Glomerular visceral epithelial cell (primary cell): ENCODE measurements around the gene CTSA.

ENCODE experiments used
- DNase-seq: peaks from one replicate; pipeline ENCODE4 v3.0.0-alpha.2; 2016; ENCODE audit errors: extremely low spot score

Gene CTSA

DNA sequence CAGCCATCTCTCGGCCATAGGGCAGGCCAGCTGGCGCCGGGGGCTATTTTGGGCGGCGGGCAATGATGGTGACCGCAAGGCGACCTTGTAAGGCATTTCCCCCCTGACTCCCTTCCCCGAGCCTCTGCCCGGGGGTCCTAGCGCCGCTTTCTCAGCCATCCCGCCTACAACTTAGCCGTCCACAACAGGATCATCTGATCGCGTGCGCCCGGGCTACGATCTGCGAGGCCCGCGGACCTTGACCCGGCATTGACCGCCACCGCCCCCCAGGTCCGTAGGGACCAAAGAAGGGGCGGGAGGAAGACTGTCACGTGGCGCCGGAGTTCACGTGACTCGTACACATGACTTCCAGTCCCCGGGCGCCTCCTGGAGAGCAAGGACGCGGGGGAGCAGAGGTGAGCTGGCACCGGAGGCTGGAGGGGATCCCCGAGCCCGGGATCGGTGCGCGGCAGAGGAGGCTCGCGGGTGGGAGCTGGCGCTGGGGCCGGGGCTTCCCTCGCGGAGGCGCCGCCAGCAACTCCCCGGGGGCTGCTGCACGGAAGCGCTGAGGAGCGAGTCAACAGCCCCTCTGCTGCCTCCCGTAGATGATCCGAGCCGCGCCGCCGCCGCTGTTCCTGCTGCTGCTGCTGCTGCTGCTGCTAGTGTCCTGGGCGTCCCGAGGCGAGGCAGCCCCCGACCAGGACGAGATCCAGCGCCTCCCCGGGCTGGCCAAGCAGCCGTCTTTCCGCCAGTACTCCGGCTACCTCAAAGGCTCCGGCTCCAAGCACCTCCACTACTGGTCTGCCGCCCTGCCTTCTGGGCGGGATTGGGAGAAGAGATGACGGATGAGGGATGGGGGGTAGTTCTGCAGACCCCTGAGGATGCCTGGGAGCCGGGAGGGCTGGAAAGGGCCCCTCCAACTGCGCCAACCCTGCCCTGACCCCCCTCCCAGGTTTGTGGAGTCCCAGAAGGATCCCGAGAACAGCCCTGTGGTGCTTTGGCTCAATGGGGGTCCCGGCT, at the start of gene CTSA, which contains the start of gene NEURL2:
Gene CTSA (plus strand): TSS at position 351 of the 999 bp plus-strand sequence. CDS start 234 bp downstream, at position 585.
Gene NEURL2 (minus strand): TSS at position 224 of the 999 bp plus-strand sequence. CDS start 217 bp downstream, at position 7.
- DNase-seq = peak; percentile 92

DNA sequence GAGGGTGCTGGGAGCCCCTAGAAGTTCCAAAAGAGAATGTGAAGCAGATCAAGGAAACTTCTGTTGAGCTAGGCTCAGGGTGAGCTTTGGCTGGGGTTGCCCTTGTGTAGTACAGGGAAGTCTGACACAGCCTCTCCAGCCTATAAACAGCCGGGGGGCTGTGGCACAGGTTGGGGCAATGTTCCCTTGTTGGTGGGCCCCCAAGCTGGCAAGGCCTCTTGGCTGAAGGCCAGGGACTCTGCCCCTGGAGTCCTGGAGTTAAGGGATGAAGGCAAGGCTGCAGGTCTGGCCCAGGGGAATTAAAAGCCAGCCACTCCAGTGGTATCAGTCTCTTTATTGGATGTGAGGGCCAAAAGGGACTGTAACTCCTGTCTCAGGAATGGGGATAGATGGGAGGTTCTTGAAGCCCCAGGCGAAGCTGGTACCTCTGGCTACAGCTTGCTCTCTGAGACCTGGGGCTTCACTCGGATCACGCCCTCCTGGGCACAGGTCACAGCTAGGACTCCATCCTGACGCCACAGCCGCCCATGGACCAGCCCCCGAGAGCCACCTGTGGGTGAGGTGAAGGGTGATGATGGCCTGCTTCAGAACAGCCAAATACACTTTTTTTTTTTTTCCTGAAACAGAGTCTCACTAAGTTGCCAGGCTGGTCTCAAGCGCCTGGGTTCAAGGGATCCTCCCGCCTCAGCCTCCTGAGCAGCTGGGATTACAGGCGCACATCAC, 49.6 kb upstream of the CTSA start:
- no peak for DNase-seq

DNA sequence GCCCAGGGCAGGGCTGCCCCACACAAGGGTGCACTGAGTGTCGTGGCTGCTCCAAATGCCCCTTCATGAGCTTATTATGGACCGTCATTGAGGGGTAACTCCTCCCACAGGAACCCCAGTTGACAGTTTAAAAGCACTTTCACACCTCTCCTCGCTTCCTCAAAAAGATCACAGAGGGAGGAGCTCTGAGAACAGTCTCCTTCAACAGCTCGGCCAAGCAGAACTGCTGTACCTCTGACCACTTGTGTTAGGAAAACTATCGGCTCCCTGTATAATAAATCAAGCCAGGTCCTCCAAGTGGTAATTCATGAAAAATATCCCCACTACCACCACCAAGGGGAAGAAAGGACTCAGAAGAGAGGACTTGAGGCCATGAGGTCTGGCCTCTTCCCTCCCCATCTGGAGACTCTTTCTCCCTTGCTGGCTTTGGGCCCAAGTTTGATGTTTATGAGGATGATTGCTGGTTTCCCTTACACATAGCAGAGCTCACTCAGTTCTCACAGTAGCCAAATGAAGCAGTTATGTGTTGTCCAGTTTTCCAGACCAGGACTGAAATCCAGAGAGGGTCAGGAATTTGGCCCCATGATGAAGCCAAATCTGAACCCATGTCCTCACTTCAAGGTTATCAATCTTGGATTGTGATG, 48.8 kb upstream of the CTSA start:
- DNase-seq = no peak

DNA sequence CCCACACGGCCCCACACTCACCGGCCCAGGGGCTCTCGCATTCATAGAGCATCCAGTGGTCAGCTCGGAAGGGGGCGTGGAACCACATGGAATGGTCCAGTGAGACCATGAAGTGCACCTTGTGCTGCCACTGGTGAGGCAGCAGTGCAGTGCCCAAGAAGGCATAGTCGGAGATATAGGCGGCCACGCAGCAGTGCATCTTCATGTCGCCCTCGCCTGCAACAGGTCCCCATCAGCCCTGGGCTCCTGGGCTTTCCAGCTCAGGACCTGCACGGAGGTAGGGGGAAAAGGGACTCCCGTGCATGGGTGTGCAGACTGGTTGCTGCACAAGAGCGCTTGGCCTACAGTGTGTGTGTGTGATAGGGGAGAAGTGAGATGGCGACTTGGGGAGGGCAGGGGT, 47.6 kb upstream of the CTSA start:
- no peak for DNase-seq

DNA sequence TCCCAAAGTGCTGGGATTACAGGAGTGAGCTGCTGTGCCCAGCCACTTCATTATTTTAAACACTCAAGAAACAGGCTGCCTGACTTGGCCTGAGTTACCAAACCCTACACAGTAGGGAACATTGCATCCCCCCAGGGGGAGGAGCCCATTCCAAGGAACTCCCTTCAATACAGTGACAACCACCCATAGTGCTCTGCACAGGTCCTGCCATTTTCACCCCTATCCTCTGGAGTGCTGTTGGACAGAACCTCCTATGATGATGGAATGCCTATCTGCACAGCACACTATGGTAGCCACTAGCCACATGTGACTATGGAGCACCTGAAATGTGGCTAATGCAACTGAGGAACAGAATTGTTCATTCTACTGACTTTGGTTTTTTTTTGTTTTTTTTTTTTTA, 45.7 kb upstream of the CTSA start:
- DNase-seq = no peak

DNA sequence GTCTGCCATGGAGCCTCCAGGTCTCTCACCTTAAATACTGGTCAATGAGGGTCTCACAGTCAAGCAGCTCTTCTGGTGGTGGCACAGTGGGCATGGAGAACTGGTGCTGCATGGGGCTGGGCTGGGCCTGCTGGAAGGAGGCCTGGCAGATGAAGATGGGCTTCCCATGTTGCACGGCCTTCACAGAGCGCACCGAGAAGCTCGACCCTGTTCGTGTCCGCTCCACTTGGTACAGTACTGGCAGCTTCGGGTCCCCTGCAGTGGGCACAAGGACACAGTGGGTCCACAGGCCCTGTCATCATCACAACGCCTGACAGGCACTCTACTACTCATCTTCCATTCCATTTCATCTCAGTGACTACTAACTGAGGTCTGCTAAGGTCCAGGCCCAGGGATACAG, 42.7 kb upstream of the CTSA start:
- DNase-seq = no peak

DNA sequence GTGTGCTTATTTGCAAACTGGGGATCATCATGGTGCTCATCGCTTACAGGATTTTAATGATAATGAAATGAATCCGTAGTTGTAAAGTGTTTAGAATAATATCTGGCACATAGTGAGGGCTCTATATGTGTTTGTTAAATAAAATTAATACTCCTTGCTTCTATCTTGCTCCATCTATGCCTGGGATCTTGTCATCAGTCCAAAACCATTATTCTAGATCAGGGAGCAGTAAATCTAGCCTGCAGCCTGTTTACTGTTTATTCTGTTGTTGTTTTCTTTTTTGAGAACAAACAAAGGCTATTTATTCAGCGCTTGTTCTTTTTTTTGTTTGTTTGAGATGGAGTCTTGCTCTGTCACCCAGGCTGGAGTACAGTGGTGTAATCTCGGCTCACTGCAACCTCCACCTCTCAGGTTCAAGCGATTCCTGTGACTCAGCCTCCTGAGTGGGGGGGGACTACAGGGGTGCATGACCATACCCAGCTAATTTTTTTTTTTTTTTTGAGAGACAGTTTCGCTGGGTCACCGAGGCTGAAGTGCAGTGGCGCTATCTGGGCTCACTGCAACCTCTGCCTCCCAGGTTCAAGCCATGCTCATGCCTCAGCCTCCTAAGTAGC, 42.1 kb upstream of the CTSA start:
- no peak for DNase-seq

DNA sequence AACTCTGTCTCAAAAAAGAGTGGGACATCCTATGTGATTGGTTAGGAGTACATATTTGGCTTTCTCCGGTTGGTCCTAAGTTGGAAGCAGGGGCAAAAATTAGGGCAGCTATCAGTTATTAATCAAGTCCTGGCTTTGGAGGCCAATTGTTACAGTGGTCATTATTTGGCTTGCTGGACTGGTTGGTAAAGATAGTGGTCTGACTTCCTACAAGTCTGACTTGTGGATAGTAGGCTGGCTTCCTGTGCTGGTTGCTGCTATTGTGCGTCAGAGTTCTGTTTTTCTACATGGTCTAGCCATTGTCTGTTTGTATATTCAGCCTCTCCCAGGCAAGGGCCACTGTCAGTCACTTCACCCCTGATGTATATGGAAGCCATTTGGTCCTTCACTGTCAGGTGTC, 40.9 kb upstream of the CTSA start:
- DNase-seq = no peak

DNA sequence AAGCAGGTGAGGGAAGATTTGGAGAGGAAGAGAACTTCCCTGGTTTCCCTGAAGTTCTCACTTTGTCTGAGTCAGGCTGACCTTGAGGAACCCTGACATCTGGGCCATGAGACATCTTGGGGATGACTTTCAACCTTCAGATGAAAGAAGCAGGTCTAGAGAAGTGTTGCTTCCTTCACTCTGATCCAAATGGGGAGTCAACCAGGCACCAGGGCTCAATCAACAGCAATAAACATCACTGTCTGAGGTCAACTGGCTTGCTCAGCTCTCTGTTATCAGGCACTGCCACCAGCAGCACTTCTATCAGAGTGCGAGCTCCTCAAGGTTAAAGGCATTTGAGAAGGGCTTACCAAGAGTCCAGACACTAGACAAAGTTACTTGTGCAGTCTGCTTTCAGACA, 40.2 kb upstream of the CTSA start:
- no peak for DNase-seq

DNA sequence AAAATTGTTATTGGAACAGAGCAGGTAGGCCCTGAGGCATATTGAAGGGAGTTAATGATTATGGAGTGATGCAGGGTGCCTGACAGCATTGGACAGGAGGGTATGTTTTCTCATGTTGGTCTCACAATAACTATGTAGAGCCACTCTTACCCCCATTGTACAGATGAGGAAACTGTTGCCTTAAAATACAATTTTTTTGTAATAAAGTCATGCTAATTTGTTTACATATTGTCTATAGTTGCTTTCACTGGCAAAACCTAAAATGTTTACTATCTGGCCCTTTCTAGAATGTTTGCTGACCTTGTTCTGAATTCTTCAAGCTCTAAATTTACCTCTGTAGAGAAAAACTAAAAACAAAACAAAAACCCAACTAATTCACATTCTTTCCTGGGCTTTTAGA, 39.6 kb upstream of the CTSA start:
- DNase-seq = no peak

DNA sequence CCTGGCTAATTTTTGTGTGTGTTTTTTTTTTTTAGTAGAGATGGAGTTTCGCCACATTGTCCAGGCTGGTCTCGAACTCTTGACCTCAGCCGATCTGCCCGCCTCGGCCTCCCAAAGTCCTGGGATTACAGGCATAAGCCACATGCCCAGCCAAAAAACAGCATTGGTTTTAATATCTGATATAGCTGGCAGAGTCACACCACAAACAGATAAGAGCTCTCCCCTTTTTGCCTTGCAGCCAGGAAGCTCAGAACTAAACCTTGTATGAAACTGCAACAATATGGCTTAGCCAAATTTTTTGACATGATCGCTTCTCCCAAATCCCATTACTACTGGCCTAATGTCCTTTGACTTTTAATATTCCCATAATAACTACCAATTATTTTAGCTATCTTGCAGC, 38.8 kb upstream of the CTSA start:
- DNase-seq = no peak

DNA sequence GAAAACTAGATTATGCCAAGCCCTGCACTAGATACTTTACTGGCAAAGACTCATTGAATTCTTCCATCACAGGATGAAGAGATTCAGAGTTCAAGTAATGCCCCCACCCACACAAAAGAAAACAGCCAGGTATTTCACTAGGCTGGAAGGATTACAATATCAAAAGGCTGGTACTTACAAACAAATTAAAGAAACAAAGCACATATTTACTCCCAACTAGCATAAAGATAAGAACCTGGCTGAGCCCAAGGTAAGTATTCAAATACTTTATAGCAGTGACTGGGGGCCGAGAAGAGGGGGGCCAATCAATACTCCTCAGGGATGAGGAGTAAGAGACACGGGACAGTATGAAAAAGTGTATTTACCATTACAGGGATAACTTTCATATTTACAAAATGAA, 37.7 kb upstream of the CTSA start:
- no peak for DNase-seq

DNA sequence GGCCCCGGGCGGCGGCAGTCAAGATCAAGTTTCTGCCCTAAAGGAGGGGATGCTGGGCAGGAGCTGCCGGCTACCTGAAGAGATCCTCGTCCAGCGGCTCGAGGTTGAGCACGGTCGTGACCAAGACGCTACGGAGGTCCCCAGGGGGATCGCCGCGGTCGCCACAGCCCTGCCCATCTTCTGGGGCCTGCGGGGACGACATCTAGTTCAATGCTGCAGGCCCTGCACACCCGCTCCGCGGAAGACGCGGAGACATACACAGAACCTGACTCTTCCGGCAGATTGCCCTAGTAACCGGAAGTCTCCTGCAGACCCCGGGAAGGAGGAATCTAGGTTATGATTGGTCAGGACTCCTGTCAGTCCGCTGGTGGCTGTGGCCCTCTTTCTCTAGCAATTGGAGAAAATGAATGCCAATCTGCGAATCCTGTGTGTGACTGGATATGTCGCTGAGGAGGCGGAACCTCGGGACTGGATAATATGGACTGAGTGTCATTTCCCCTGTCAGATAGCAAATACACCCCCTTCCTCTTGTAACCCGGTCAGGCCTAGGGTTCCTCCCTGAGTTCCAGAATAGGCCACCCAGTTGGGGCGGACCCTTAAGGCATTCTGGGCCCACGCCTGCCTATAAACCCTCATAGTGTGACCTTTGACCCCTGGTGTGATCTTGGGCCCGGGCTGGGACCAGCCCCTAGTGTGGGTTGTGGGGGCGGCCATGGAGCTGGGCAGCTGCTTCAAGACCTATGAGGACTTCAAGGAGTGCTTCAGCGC, 33.8 kb upstream of the CTSA start, which contains the start of the genes ACOT8 and ZSWIM3:
Gene ACOT8 (minus strand): TSS at position 279 of the 768 bp plus-strand sequence. CDS start 77 bp downstream, at position 202.
Gene ZSWIM3 (plus strand): TSS at position 501 of the 768 bp plus-strand sequence. CDS start 212 bp downstream, at position 713.
- peak; percentile 100 for DNase-seq

DNA sequence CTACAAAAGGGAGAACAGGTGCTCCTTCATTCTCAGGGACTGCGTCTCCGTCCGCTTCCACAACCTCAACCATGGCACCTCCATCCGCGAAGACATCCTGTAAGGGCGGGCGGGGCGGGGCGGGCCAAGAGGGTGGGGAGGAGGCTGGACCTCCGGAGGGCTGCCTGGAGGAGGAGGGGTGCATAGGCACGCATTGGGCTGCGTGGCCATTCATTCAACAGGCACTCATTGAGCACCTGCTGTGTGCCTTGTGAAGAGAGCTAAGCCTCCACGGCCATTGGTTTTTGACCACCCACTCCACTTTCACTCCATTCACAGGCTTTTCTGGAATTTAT, 33.3 kb upstream of the CTSA start:
- no peak for DNase-seq

DNA sequence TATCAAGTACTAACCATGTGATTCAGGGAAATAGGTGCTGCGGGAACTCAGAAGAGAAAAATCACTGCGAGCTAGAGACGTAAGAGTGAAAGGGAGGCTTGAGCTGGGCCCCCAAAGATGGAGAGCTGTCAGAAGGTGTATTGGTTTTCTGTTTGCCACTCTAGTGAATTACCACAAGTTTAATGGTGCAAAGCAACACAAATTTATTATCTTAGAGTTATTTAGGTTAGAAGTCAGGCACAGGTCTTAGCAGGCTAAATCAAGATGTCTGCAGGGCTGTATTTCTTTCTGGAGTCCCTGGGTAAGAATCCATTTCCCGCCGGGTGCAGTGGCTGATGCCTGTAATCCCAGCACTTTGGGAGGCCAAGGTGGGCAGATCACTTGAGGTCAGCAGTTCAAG, 31.2 kb upstream of the CTSA start:
- no peak for DNase-seq

DNA sequence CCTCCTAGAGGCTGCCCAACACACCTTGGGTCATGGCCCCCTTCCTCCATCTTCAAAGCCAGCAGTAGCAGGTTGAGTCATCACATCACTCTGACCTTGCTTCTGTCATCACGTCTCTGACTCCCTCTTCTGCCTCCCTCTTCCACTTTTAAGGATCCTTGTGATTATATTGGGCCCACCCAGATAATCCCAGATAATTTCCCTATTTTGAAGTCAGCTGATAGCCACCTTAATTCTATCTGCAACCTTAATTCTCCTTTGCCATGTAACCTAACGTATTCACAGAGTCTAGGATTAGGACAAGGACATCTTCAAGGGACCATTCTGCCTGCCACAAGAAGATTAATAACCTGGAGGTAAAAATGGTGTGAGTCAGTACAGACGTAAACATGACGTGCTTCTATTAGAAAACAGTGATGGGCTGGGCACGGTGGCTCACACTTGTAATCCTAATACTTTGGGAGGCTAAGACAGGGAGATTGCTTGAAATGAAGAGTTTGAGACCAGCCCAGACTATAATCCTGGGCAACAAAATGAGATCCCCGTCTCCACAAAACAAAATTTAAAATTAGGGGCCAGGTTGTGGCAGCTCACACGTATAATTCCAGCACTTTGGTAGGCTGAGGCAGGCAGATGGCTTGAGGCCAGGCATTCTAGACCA, 30.4 kb upstream of the CTSA start:
- no peak for DNase-seq

DNA sequence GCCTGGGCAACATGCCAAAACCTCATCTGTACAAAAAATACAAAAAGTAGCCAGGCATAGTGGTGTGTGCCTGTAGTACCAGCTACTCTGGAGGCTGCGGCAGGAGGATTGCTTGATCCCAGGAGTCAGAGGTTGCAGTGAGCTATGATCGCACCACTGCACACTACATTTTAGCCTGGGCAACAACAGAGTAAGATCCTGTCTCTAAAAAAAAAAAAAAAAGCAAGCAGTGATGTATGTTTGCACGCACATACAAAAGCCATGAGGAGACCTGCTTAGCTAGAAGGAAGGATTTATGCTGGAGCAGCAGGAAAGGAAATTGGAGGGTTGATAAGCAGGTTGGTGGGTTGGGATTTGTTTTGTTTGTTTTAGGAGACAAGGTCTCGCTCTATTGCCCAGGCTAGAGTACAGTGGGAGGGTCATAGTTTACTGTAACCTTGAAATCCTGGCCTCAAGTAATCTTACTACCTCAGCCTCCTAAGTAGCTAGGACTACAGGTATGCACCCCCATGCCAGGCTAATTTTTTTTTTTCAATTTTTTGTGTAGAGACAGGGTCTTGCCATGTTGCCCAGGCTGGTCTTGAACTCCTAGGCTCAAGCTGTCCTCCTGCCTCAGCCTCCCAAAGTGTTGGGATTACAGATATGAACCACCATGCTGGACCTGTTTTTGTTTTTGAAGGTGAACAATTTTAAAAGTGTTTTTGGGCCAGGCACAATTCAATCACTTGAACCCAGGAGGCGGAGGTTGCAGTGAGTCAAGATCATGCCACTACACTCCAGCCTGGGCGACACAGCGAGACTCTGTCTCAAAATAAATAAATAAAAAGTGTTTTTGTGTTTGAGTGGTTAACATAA, 29.7 kb upstream of the CTSA start:
- peak; percentile 34 for DNase-seq

DNA sequence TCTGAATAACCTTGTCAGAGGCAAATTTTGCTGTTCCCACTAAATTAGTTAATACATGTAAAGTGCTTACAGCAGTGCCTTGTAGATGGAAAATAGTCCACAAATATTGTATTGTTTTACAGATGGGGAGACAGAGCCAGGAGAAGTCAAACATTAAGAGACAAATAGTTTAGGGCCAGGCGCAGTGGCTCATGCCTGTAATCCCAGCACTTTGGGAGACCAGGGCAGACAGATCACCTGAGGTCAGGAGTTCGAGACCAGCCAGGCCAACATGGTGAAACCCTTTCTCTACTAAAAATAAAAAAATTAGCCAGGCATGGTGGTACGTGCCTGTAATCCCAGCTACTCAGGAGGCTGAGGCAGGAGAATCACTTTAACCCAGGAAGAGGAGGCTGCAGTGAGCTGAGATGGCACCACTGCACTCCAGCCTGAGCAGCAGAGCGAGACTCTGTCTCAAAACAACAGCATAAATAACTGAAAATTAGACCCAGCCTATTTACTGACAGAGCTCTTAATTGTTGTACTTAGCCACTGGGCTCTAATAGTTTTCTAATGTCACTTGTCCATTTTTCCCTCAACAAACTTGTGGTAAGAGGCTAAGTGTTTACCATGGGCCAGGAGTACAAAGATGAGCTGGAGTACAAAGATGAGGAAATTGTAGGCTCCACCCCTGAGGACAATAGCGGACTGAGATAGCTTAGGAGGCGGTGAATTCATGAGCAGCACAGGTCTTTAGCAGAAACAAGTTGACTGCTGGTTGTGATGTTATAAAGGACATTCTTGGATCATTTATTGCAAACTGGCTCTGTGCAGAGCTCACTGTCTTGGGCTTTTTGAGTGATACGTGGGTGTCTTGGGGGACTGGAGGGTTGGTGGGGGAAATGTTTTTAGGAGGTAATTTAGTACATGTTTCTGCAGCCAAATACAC, 27.3 kb upstream of the CTSA start:
- no peak for DNase-seq
